HCT116 (cell line): ENCODE data around the gene POMGNT1. TPM values are rescaled to one million over a fixed set of nuclear protein-coding genes. Genes with fewer than 3 reads are reported as not detected.

ENCODE experiments used
- ATAC-seq: fragments of 200-7000 bp; cut with Tn5 transposase; 2 replicates; pipeline ENCODE4 v1.9.1; 2020; ENCODE audit warnings: mild to moderate bottlenecking, moderate library complexity
- BruUV-seq: library from RNA; stranded (reverse); fragments of 400-500 nt; replicated peaks from 2 replicates; lab custom pipeline; 2021; lab: Mats Ljungman, UMichigan
- CTCF ChIA-PET: fragments of 300-600 bp; sonication (Branson Sonifier 250); formaldehyde crosslinking; loops from one replicate; lab custom pipeline; 2021; ENCODE audit warnings: antibody characterized with exemption; lab: Charles Lee
- POLR2A ChIA-PET: fragments of 300-600, 350-600 bp; sonication (Branson Sonifier 250); formaldehyde crosslinking; loops from one replicate; lab custom pipeline; 2021; ENCODE audit warnings: antibody characterized with exemption; lab: Charles Lee
- RAD21 ChIA-PET, 2 experiments: fragments of 300-600 bp; sonication (Branson Sonifier 250); formaldehyde crosslinking; loops; one replicate each; lab custom pipeline; 2023; ENCODE audit warnings: low total read pairs in 2 of 2; ENCODE audit not compliant: uncharacterized antibody in 2 of 2, unreplicated experiment in 2 of 2, low non-redundant PET in 1 of 2; lab: Charles Lee
- DNase-seq: peaks from one replicate; pipeline ENCODE4 v3.0.0-alpha.2; 2010; ENCODE audit warnings: low read depth, low spot score
- H2AFZ ChIP-seq: fragments of 200-600 bp; shearing (Covaris generic), sonication (generic); 2 replicates; pipeline ENCODE4 v1.6.1; 2017; ENCODE audit warnings: low read depth, mixed run types, mixed read lengths, antibody characterized with exemption, low read length; ENCODE audit not compliant: poor library complexity, severe bottlenecking
- H3K27ac ChIP-seq: 2 replicates; pipeline ENCODE4 v1.5.1; 2012; ENCODE audit warnings: low read depth, low read length
- H3K27me3 ChIP-seq: fragments of 200-600 bp; sonication (generic); 2 replicates; pipeline ENCODE4 v1.6.1; 2016; ENCODE audit warnings: mixed run types, low read length, mixed read lengths; ENCODE audit not compliant: insufficient read depth
- H3K36me3 ChIP-seq, 2 experiments: fragments of 200-500 bp in 1 of 2; fragments of 200-600 bp in 1 of 2; sonication (Bioruptor generic) in 1 of 2; sonication (generic) in 1 of 2; 2 replicates each; pipeline versions ENCODE4 v1.5.1 to v1.6.1; 2014 to 2016; ENCODE audit warnings: low read length in 2 of 2, inconsistent platforms in 1 of 2, mixed read lengths in 1 of 2, mixed run types in 1 of 2; ENCODE audit not compliant: insufficient read depth in 2 of 2, control insufficient read depth in 1 of 2
- H3K4me1 ChIP-seq, 2 experiments: fragments of 200-600 bp in 1 of 2; sonication (generic) in 1 of 2; 2 replicates each; pipeline versions ENCODE4 v1.5.1 to v1.6.1; 2012 to 2017; ENCODE audit warnings: low read length in 2 of 2, inconsistent platforms in 1 of 2, mild to moderate bottlenecking in 1 of 2, mixed read lengths in 1 of 2, mixed run types in 1 of 2, moderate library complexity in 1 of 2; ENCODE audit not compliant: insufficient read depth in 2 of 2, control insufficient read depth in 1 of 2
- H3K4me2 ChIP-seq: fragments of 200-600 bp; sonication (generic); 2 replicates; pipeline ENCODE4 v1.6.1; 2017; ENCODE audit warnings: mixed run types, low read length, mixed read lengths
- H3K4me3 ChIP-seq, 2 experiments: fragments of 200-600 bp in 1 of 2; sonication (generic) in 1 of 2; replicated peaks in 1 of 2; 2 replicates each; pipeline ENCODE4 v1.5.1; 2011 to 2016; ENCODE audit warnings: low read length in 2 of 2, control low read depth in 1 of 2, low read depth in 1 of 2, mild to moderate bottlenecking in 1 of 2, mixed read lengths in 1 of 2, mixed run types in 1 of 2
- H3K79me2 ChIP-seq: fragments of 200-600 bp; sonication (generic); 2 replicates; pipeline ENCODE4 v1.6.1; 2017; ENCODE audit warnings: mild to moderate bottlenecking, mixed run types, low read length, moderate library complexity, mixed read lengths; ENCODE audit not compliant: insufficient read depth
- H3K9ac ChIP-seq: fragments of 200-600 bp; sonication (generic); 2 replicates; pipeline ENCODE4 v1.6.1; 2016; ENCODE audit warnings: low read length, mixed read lengths
- H3K9me2 ChIP-seq: fragments of 200-600 bp; sonication (generic), shearing (Covaris generic); 2 replicates; pipeline ENCODE4 v1.6.1; 2017; ENCODE audit warnings: mixed run types, mild to moderate bottlenecking, moderate library complexity; ENCODE audit not compliant: insufficient read depth
- H3K9me3 ChIP-seq, 2 experiments: fragments of 200-500 bp in 1 of 2; fragments of 200-600 bp in 1 of 2; sonication (Bioruptor generic) in 1 of 2; sonication (generic) in 1 of 2; 2 replicates each; pipeline ENCODE4 v1.6.1; 2014 to 2017; ENCODE audit warnings: low read length in 2 of 2, mixed read lengths in 2 of 2, inconsistent platforms in 1 of 2, low read depth in 1 of 2, mild to moderate bottlenecking in 1 of 2, mixed run types in 1 of 2, moderate library complexity in 1 of 2; ENCODE audit not compliant: control insufficient read depth in 1 of 2, insufficient read depth in 1 of 2
- H4K20me1 ChIP-seq: fragments of 200-600 bp; sonication (generic), shearing (Covaris generic); 2 replicates; pipeline ENCODE4 v1.6.1; 2017; ENCODE audit warnings: mixed run types, mild to moderate bottlenecking, moderate library complexity; ENCODE audit not compliant: insufficient read depth
- CEBPB ChIP-seq: IDR thresholded peaks from 2 replicates; pipeline ENCODE4 v1.6.1; 2012; ENCODE audit warnings: low read depth
- EZH2phosphoT487 ChIP-seq: fragments of 200-600 bp; IDR thresholded peaks from 2 replicates; pipeline ENCODE4 v1.6.1; 2018; ENCODE audit warnings: antibody characterized with exemption, borderline replicate concordance
- intact Hi-C: fragments of 100-400 bp; cut with micrococcal nuclease; formaldehyde crosslinking; loops from 2 replicates; pipeline ENCODE4 v1.10.0; 2022
- total RNA-seq: library from RNA; stranded (reverse); gene quantifications from one replicate; pipeline ENCODE4 v1.2.1, GENCODE V29; 2021; ENCODE audit not compliant: unreplicated experiment
- TF ChIP-seq, protein P1 (sequence below), 3 experiments: fragments of 200-600 bp in 1 of 3; sonication (generic) in 1 of 3; IDR thresholded peaks in 2 of 3; conservative IDR thresholded peaks in 1 of 3; 2 replicates each; pipeline ENCODE4 v1.5.1; 2012 to 2017; ENCODE audit warnings: low read depth in 2 of 3, low read length in 2 of 3, antibody characterized with exemption in 1 of 3, borderline replicate concordance in 1 of 3, control low read depth in 1 of 3, mild to moderate bottlenecking in 1 of 3, mixed read lengths in 1 of 3, mixed run types in 1 of 3, moderate library complexity in 1 of 3; ENCODE audit not compliant: insufficient read depth in 1 of 3
- TF ChIP-seq, protein P2 (sequence below): IDR thresholded peaks from 2 replicates; pipeline ENCODE4 v1.6.1; 2012; ENCODE audit warnings: low read depth

POMGNT1 gene
- total RNA-seq, 1 experiment from 2014 or later = 97.7 TPM

- no peaks in the 10 kb centered on the region for H3K4me1 ChIP-seq
- H3K4me3 ChIP-seq = no peak overlapping the region
- no peak overlapping the region for H3K9ac ChIP-seq
- CTCF ChIA-PET = no interaction called here
- no peaks in the 10 kb centered on the region for H4K20me1 ChIP-seq
- H3K27ac ChIP-seq = no peak overlapping the region
- RAD21 ChIA-PET = no interaction called here
- no peaks in the 10 kb centered on the region for H3K9me3 ChIP-seq
- TF ChIP-seq EZH2phosphoT487 (no peak), CEBPB (no peak)
- TF ChIP-seq, protein P1, sequence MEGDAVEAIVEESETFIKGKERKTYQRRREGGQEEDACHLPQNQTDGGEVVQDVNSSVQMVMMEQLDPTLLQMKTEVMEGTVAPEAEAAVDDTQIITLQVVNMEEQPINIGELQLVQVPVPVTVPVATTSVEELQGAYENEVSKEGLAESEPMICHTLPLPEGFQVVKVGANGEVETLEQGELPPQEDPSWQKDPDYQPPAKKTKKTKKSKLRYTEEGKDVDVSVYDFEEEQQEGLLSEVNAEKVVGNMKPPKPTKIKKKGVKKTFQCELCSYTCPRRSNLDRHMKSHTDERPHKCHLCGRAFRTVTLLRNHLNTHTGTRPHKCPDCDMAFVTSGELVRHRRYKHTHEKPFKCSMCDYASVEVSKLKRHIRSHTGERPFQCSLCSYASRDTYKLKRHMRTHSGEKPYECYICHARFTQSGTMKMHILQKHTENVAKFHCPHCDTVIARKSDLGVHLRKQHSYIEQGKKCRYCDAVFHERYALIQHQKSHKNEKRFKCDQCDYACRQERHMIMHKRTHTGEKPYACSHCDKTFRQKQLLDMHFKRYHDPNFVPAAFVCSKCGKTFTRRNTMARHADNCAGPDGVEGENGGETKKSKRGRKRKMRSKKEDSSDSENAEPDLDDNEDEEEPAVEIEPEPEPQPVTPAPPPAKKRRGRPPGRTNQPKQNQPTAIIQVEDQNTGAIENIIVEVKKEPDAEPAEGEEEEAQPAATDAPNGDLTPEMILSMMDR (IDR thresholded peaks at IDR 0.05 in 2 of 3, conservative IDR thresholded peaks at IDR 0.05 in 1 of 3; ENCODE audit: borderline replicate concordance in 1 of 3, insufficient read depth in 1 of 3, low read depth in 2 of 3, low read length in 2 of 3) = no peak
- TF ChIP-seq, protein P2, sequence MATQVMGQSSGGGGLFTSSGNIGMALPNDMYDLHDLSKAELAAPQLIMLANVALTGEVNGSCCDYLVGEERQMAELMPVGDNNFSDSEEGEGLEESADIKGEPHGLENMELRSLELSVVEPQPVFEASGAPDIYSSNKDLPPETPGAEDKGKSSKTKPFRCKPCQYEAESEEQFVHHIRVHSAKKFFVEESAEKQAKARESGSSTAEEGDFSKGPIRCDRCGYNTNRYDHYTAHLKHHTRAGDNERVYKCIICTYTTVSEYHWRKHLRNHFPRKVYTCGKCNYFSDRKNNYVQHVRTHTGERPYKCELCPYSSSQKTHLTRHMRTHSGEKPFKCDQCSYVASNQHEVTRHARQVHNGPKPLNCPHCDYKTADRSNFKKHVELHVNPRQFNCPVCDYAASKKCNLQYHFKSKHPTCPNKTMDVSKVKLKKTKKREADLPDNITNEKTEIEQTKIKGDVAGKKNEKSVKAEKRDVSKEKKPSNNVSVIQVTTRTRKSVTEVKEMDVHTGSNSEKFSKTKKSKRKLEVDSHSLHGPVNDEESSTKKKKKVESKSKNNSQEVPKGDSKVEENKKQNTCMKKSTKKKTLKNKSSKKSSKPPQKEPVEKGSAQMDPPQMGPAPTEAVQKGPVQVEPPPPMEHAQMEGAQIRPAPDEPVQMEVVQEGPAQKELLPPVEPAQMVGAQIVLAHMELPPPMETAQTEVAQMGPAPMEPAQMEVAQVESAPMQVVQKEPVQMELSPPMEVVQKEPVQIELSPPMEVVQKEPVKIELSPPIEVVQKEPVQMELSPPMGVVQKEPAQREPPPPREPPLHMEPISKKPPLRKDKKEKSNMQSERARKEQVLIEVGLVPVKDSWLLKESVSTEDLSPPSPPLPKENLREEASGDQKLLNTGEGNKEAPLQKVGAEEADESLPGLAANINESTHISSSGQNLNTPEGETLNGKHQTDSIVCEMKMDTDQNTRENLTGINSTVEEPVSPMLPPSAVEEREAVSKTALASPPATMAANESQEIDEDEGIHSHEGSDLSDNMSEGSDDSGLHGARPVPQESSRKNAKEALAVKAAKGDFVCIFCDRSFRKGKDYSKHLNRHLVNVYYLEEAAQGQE = no peak
- no peak overlapping the region for H3K4me2 ChIP-seq
- H3K36me3 ChIP-seq = no peaks in the 10 kb centered on the region
- intact Hi-C loops = no loop called here
- BruUV-seq = no TSS peak
- POLR2A ChIA-PET = no interaction called here
- H2AFZ ChIP-seq = no peak overlapping the region
- H3K79me2 ChIP-seq = no peaks in the 10 kb centered on the region
- no peaks in the 10 kb centered on the region for H3K9me2 ChIP-seq
- ATAC-seq (no peak), DNase-seq (no peak)
- H3K27me3 ChIP-seq = no peaks in the 10 kb centered on the region
Measured at GRCh38 chr1:46157916-46158311, 40.3 kb downstream of the POMGNT1 start.
